NCI-H1105 treated with DMSO at 0.1 percent for 48 hours (cell line): ENCODE measurements around the gene C1QL2.
A peak's percentile ranks its signal among the peaks of the same experiment; 100 is the strongest.

Experiments
- DNase-seq: peaks from one replicate; lab custom pipeline; 2025; lab: John Stamatoyannopoulos, UW

Gene C1QL2

GRCh38 chr2:119158563-119159347 is at the start of gene C1QL2:
Gene C1QL2 (minus strand): TSS chr2:119158751. CDS start chr2:119158269, 482 bp downstream.
- peak; percentile 40 for DNase-seq

GRCh38 chr2:119207447-119207846 is 48.9 kb upstream of the C1QL2 start:
- DNase-seq, result no peak

- no peak for DNase-seq
These were observed 47.6 kb upstream of the C1QL2 start for GRCh38 chr2:119206201-119206600.

GRCh38 chr2:119205001-119205706 is 46.6 kb upstream of the C1QL2 start:
- DNase-seq, result no peak

- no peak for DNase-seq
These were observed 46.0 kb upstream of the C1QL2 start for GRCh38 chr2:119204525-119204924.

- no peak for DNase-seq
These were observed 44.2 kb upstream of the C1QL2 start for GRCh38 chr2:119202610-119203310.

GRCh38 chr2:119201815-119202214 is 43.3 kb upstream of the C1QL2 start:
- no peak for DNase-seq

- DNase-seq, result no peak
These were observed 39.8 kb upstream of the C1QL2 start for GRCh38 chr2:119198240-119198840.

GRCh38 chr2:119197529-119198239 is 39.1 kb upstream of the C1QL2 start:
- DNase-seq, result no peak

- no peak for DNase-seq
These were observed 38.5 kb upstream of the C1QL2 start for GRCh38 chr2:119197126-119197405.

- DNase-seq, result no peak
These were observed 38.0 kb upstream of the C1QL2 start for GRCh38 chr2:119196301-119197125.

GRCh38 chr2:119195887-119196286 is 37.3 kb upstream of the C1QL2 start:
- no peak for DNase-seq

- no peak for DNase-seq
These were observed 36.5 kb upstream of the C1QL2 start for GRCh38 chr2:119195001-119195400.

- no peak for DNase-seq
These were observed 34.3 kb upstream of the C1QL2 start for GRCh38 chr2:119192893-119193292.

GRCh38 chr2:119190321-119191111 is 32.0 kb upstream of the C1QL2 start:
- no peak for DNase-seq

GRCh38 chr2:119184512-119184911 is 26.0 kb upstream of the C1QL2 start:
- no peak for DNase-seq

- DNase-seq, result no peak
These were observed 23.4 kb upstream of the C1QL2 start for GRCh38 chr2:119181791-119182445.

- DNase-seq, result no peak
These were observed 22.8 kb upstream of the C1QL2 start for GRCh38 chr2:119181391-119181790.

GRCh38 chr2:119180892-119181291 is 22.3 kb upstream of the C1QL2 start:
- no peak for DNase-seq

- DNase-seq, result no peak
These were observed 21.4 kb upstream of the C1QL2 start for GRCh38 chr2:119179991-119180390.
